Progenitor cell of endocrine pancreas (in vitro differentiated cells): ENCODE measurements around the gene ZSCAN5A. TPM values are rescaled to one million over a fixed set of nuclear protein-coding genes. Genes with fewer than 3 reads are reported as not detected.
A peak's percentile ranks its signal among the peaks of the same experiment; 100 is the strongest.
"Not testable (repeated sequence)": the region's sequence is repeated elsewhere in the genome, so short reads cannot be mapped to it uniquely, and the experiment has no call there.

ENCODE experiments used
- DNase-seq: peaks from one replicate; pipeline ENCODE4 v3.0.0; 2021; ENCODE audit warnings: low spot score; ENCODE audit not compliant: unreplicated experiment
- H3K27ac Mint-ChIP-seq: 2 replicates; pipeline ENCODE4 v1.8.0; 2021; ENCODE audit warnings: mild to moderate bottlenecking, moderate library complexity, mixed read lengths
- H3K27me3 Mint-ChIP-seq: 2 replicates; pipeline ENCODE4 v1.8.0; 2021; ENCODE audit warnings: mixed read lengths
- H3K36me3 Mint-ChIP-seq: 2 replicates; pipeline ENCODE4 v1.8.0; 2022; ENCODE audit warnings: mixed read lengths; ENCODE audit not compliant: insufficient read depth
- H3K4me1 Mint-ChIP-seq: 2 replicates; pipeline ENCODE4 v1.8.0; 2021; ENCODE audit warnings: low read depth, mixed read lengths
- H3K4me3 Mint-ChIP-seq: 2 replicates; pipeline ENCODE4 v1.8.0; 2021; ENCODE audit warnings: low read depth, mild to moderate bottlenecking, moderate library complexity, mixed read lengths
- H3K9me3 Mint-ChIP-seq: 2 replicates; pipeline ENCODE4 v1.8.0; 2021; ENCODE audit warnings: low read depth, mixed read lengths
- total RNA-seq: library from RNA; stranded (reverse); gene quantifications from 2 replicates; pipeline ENCODE4 v1.2.1, GENCODE V29; 2021
- TF ChIP-seq, protein P1 (sequence below): fragments of 200-600 bp; sonication (generic); IDR thresholded peaks from one replicate; pipeline ENCODE4 v1.5.0; 2021; ENCODE audit warnings: antibody characterized with exemption, mild to moderate bottlenecking; ENCODE audit not compliant: unreplicated experiment

ZSCAN5A gene
- total RNA-seq, 1 donor from 2014 or later, result 19.1 TPM

- Mint-ChIP-seq H3K27me3 (peaks cover 2% of the 10 kb centered on the region), H3K4me1 (no peaks in the 10 kb centered on the region), H3K4me3 (no peak overlapping the region), H3K27ac (no peak overlapping the region), H3K9me3 (no peaks in the 10 kb centered on the region), H3K36me3 (peaks cover 8% of the 10 kb centered on the region)
- TF ChIP-seq, protein P1, sequence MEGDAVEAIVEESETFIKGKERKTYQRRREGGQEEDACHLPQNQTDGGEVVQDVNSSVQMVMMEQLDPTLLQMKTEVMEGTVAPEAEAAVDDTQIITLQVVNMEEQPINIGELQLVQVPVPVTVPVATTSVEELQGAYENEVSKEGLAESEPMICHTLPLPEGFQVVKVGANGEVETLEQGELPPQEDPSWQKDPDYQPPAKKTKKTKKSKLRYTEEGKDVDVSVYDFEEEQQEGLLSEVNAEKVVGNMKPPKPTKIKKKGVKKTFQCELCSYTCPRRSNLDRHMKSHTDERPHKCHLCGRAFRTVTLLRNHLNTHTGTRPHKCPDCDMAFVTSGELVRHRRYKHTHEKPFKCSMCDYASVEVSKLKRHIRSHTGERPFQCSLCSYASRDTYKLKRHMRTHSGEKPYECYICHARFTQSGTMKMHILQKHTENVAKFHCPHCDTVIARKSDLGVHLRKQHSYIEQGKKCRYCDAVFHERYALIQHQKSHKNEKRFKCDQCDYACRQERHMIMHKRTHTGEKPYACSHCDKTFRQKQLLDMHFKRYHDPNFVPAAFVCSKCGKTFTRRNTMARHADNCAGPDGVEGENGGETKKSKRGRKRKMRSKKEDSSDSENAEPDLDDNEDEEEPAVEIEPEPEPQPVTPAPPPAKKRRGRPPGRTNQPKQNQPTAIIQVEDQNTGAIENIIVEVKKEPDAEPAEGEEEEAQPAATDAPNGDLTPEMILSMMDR, result no peak
- no peak for DNase-seq
These were observed 91.2 kb downstream of the ZSCAN5A start for GRCh38 chr19:56223481-56223880.

DNA sequence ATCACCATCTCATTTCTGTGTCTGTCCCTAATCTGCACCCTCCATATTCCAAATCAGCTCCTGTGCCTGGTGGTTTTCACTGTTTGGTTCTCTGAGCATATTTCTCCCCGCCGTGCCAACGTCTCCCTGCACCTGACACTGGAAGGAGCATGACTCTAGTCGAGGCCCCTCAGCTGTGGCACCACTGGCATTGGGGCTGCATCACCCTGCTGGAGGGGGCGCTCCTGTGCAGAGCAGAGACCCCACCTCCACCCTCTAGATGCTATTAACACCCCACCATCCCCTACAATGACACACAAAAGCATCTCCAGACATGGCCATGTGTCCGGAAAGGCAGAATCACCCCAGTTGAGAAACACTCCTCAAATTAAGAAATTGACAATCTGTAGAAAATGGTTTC, 91.7 kb downstream of the ZSCAN5A start:
- no peak overlapping the region for H3K27ac Mint-ChIP-seq
- no peak for DNase-seq
- no peaks in the 10 kb centered on the region for H3K9me3 Mint-ChIP-seq

GRCh38 chr19:56221851-56222250, 92.8 kb downstream of the ZSCAN5A start:
- TF ChIP-seq, protein P1, result no peak
- Mint-ChIP-seq H3K27ac (no peak overlapping the region), H3K36me3 (peaks cover 8% of the 10 kb centered on the region), H3K4me3 (no peak overlapping the region), H3K4me1 (peaks cover 2% of the 10 kb centered on the region), H3K9me3 (no peaks in the 10 kb centered on the region), H3K27me3 (peaks cover 10% of the 10 kb centered on the region)
- no peak for DNase-seq

More for the DNA sequence above, 91.7 kb downstream of the ZSCAN5A start:
- TF ChIP-seq, protein P1, result no peak
- Mint-ChIP-seq H3K4me1 (no peaks in the 10 kb centered on the region), H3K36me3 (peaks cover 8% of the 10 kb centered on the region), H3K4me3 (no peak overlapping the region), H3K27me3 (peaks cover 5% of the 10 kb centered on the region)

DNA sequence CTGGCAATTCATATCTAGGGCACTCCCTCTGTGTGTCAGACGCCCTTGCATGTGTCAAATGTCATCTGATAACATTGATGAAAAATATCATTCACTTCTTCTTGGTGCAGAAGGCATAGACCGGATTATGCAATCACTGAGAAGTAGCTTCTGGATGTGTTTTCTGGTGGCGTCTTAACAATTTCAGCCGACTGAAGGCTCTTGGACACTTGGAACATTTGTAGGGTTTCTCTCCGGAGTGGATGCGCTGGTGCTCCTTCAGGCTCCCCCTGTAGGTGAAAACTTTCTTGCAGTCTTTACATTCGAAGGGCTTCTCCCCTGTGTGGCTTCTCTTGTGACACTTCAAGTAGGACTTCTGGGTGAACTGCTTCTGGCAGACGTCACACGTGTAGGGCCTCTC, 93.2 kb downstream of the ZSCAN5A start:
- H3K4me1 Mint-ChIP-seq, DNase-seq, H3K4me3 Mint-ChIP-seq, H3K27ac Mint-ChIP-seq, H3K36me3 Mint-ChIP-seq, H3K9me3 Mint-ChIP-seq: not testable (repeated sequence)
- TF ChIP-seq, protein P1, result peak; percentile 46
- peaks cover 12% of the 10 kb centered on the region for H3K27me3 Mint-ChIP-seq

- H3K4me3 Mint-ChIP-seq, result no peak overlapping the region
- H3K27ac Mint-ChIP-seq, result no peak overlapping the region
- H3K36me3 Mint-ChIP-seq, result peaks cover 8% of the 10 kb centered on the region
- DNase-seq, result no peak
- H3K9me3 Mint-ChIP-seq, result no peaks in the 10 kb centered on the region
- TF ChIP-seq, protein P1, result no peak
- peaks cover 2% of the 10 kb centered on the region for H3K4me1 Mint-ChIP-seq
- peaks cover 17% of the 10 kb centered on the region for H3K27me3 Mint-ChIP-seq
These were observed 95.7 kb downstream of the ZSCAN5A start for GRCh38 chr19:56218961-56219360.
